Measurements from ENCODE around the gene SPINT1. TPM values are rescaled to one million over a fixed set of nuclear protein-coding genes. Genes with fewer than 3 reads are reported as not detected.

Gene SPINT1
- total RNA-seq, 1 experiment from 2014 or later = 123 TPM

DNA sequence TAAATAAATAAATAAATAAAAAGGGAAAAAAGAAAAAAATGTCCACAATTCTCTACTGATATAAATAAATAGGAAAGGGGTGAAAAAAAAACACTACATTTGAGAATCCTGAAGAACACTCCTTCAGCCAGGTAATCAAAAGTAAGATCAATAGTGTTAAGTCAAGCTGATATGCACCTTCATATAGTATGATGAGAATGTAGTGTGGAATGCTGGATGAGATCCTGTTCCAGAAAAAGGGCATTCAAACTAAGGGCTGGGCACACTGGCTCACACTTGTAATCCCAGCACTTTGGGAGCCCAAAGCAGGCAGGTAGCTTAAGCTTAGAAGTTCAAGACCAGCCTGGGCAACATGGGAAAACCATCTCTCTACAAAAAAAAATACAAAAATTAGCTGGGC lies 45.3 kb downstream of the SPINT1 start (continued):
- no peak for TF ChIP-seq EZH2phosphoT487 (IDR thresholded peaks at IDR 0.05; ENCODE audit: borderline replicate concordance)
- TF ChIP-seq YY1 (IDR thresholded peaks at IDR 0.05; ENCODE audit: extremely low read depth, insufficient replicate concordance, low read depth, low read length) = no peak
- no peak for TF ChIP-seq SRF (IDR thresholded peaks at IDR 0.05; ENCODE audit: low read depth)
- TF ChIP-seq, protein P1, sequence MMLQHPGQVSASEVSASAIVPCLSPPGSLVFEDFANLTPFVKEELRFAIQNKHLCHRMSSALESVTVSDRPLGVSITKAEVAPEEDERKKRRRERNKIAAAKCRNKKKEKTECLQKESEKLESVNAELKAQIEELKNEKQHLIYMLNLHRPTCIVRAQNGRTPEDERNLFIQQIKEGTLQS (IDR thresholded peaks at IDR 0.05) = no peak
- TF ChIP-seq ZNF274 (IDR thresholded peaks at IDR 0.05; ENCODE audit: low read depth, low read length) = no peak

DNA sequence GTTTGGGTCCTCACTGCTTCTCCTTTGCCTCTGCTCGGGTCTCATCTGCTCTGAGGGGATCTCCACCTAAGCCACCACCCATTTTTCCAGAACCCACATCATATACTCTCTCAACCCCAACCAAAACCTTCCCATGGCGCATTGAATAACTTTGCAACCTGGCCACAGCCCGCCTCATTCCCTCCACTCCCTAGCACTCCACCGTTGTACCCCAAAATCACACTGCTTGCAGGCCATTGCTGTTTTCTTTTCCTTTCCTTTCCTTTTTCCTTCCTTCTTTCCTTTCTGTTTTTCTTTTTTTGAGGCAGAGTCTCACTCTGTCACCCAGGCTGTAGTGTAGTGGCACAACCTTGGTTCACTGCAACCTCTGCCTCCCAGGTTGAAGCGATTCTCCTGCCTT lies 47.3 kb downstream of the SPINT1 start:
- no peak overlapping the region for H3K4me2 ChIP-seq (ENCODE audit: low read length)
- peaks cover 18% of the 10 kb centered on the region for H3K79me2 ChIP-seq (ENCODE audit: insufficient read depth, low read length)
- no peak for TF ChIP-seq REST (IDR thresholded peaks at IDR 0.05; ENCODE audit: low read depth)
- TF ChIP-seq CEBPB (IDR thresholded peaks at IDR 0.05; ENCODE audit: low read depth) = no peak
- TF ChIP-seq ZBTB33 (IDR thresholded peaks at IDR 0.05; ENCODE audit: extremely low read depth, insufficient replicate concordance, low read length) = no peak
- no peak for TF ChIP-seq FOSL1 (IDR thresholded peaks at IDR 0.05; ENCODE audit: low read depth)
- no peak for TF ChIP-seq SP1 (IDR thresholded peaks at IDR 0.05; ENCODE audit: low read depth)
- CTCF ChIA-PET = interaction anchor here (0.7 to 4.2 kb wide), 13 partner anchors 10 to 367 kb away, joined by 3 to 152 read pairs (median 5); partner anchors contain the start of genes C15orf62 and RHOV
- intact Hi-C loops (cut with micrococcal nuclease) = loop anchor here (5.0 kb wide), 1 partner anchor 299 kb away; the partner anchor contains the start of gene KNL1
- RAD21 ChIA-PET (ENCODE audit: low non-redundant PET in 1 of 2, low total read pairs in 2 of 2, uncharacterized antibody in 2 of 2, unreplicated experiment in 2 of 2) = interaction anchor here (1.1 to 2.7 kb wide), 5 partner anchors 18 to 145 kb away, joined by 3 to 29 read pairs (median 8); partner anchors contain the start of gene RHOV (in 1 of the 2)
- H3K27me3 ChIP-seq (ENCODE audit: insufficient read depth, low read length) = no peaks in the 10 kb centered on the region
- no peak overlapping the region for H3K27ac ChIP-seq (ENCODE audit: low read depth, low read length)
- no peak for DNase-seq (ENCODE audit: low read depth, low spot score)
- no peaks in the 10 kb centered on the region for H4K20me1 ChIP-seq (ENCODE audit: insufficient read depth)
- no peaks in the 10 kb centered on the region; a peak in 1 of 4 replicates for H3K36me3 ChIP-seq (ENCODE audit: control insufficient read depth in 1 of 2, insufficient read depth in 2 of 2, low read length in 2 of 2)
- POLR2A ChIA-PET = interaction anchor here (1.3 to 2.7 kb wide), 5 partner anchors 12 to 32 kb away, joined by 7 to 19 read pairs (median 9); partner anchors contain the start of gene RHOV
- H2AFZ ChIP-seq (ENCODE audit: low read depth, low read length, poor library complexity, severe bottlenecking) = no peak overlapping the region
- peaks cover 7 to 26% of the 10 kb centered on the region in 2 experiments; a peak in 3 of 4 replicates for H3K4me1 ChIP-seq (ENCODE audit: control insufficient read depth in 1 of 2, insufficient read depth in 2 of 2, low read length in 2 of 2)
- no peaks in the 10 kb centered on the region for H3K9me3 ChIP-seq (ENCODE audit: control insufficient read depth in 1 of 2, insufficient read depth in 1 of 2, low read depth in 1 of 2, low read length in 2 of 2)
- BruUV-seq (replicated peaks) = no TSS peak
- ATAC-seq = no peak
- H3K4me3 ChIP-seq (replicated peaks in 1 of 2; ENCODE audit: low read depth in 1 of 2, low read length in 2 of 2) = no peak overlapping the region
- H3K9ac ChIP-seq (ENCODE audit: low read length) = no peak overlapping the region
- no peaks in the 10 kb centered on the region for H3K9me2 ChIP-seq (ENCODE audit: insufficient read depth)
